Ovary (tissue), 9 donors: Measurements from ENCODE around the gene ENAH. TPM values are rescaled to one million over a fixed set of nuclear protein-coding genes. Genes with fewer than 3 reads are reported as not detected.

Experiments
- DNase-seq, 5 donors: peaks; one replicate each; pipeline ENCODE4 v3.0.0-alpha.2; 2019 to 2020
- H3K27ac ChIP-seq, 2 donors: fragments of 200-600 bp; one replicate each; pipeline versions ENCODE4 v1.5.1 to v1.8.0; 2019 to 2022
- H3K27me3 ChIP-seq: fragments of 200-600 bp; one replicate; pipeline ENCODE4 v1.8.0; 2022
- H3K36me3 ChIP-seq: fragments of 200-600 bp; sonication (generic); one replicate; pipeline ENCODE4 v1.5.1; 2019
- H3K4me1 ChIP-seq: one replicate; pipeline ENCODE4 v1.8.1; 2013; ENCODE audit warnings: mild to moderate bottlenecking, moderate library complexity; ENCODE audit not compliant: insufficient read depth
- H3K4me3 ChIP-seq: fragments of 200-600 bp; sonication (generic); one replicate; pipeline ENCODE4 v1.5.1; 2017
- H3K9me3 ChIP-seq, 2 donors: fragments of 200-600 bp in 1 of 2; sonication (generic) in 1 of 2; one replicate each; pipeline versions ENCODE4 v1.5.1 to v1.8.1; 2013 to 2019; ENCODE audit warnings: mild to moderate bottlenecking in 1 of 2, moderate library complexity in 1 of 2
- EP300 ChIP-seq: sonication (generic); formaldehyde crosslinking; IDR thresholded peaks from one replicate; pipeline ENCODE4 v1.6.1; 2017; ENCODE audit warnings: antibody characterized with exemption
- POLR2A ChIP-seq: fragments of 450-650 bp; IDR thresholded peaks from one replicate; pipeline ENCODE4 v1.6.1; 2017; ENCODE audit warnings: antibody characterized with exemption, mild to moderate bottlenecking, moderate library complexity
- WGBS, 3 donors: extraction: QIAGEN DNeasy Blood & Tissue Kit in 1 of 3; methylation state at CpG; one replicate each; pipeline versions ENCODE4 v1.1.5 to v1.1.7; 2013 to 2017; 5-methylcytosine and 5-hydroxymethylcytosine counted together
- intact Hi-C, 4 donors: fragments of 100-400 bp; cut with DNase I; formaldehyde crosslinking; loops; one replicate each; pipeline versions ENCODE4 v1.11.0 to v1.15.1; 2022 to 2023
- polyA plus RNA-seq, 2 donors: library from polyadenylated mRNA; stranded (reverse); fragments of 200-250 nt in 1 of 2; fragments of 350-450 nt in 1 of 2; fragmentation: Illumina TruSeq in 1 of 2; extraction: RNeasy Lipid Tissue Mini Kit (QIAGEN cat#74804) in 1 of 2; gene quantifications; one replicate each; pipeline ENCODE4 v1.2.3, GENCODE V29; 2013 to 2014
- total RNA-seq, 7 donors: library from RNA; depleted of rRNA in 2 of 7; stranded (reverse); fragments of >200 nt in 2 of 7; fragmentation: NEBNext Ultra II Directional in 3 of 7; extraction: Animal tissue kit (Norgen Biotek cat#: 25700) in 3 of 7; gene quantifications; one replicate each; pipeline versions ENCODE4 v1.1.0 to v1.2.4, GENCODE V29; 2016 to 2023
- TF ChIP-seq, protein P1 (sequence below), 3 donors: fragments of 450-650 bp in 2 of 3; fragments of 200-600 bp in 1 of 3; IDR thresholded peaks; one replicate each; pipeline versions ENCODE4 v1.5.1 to v1.8.0; 2016 to 2022; ENCODE audit warnings: antibody characterized with exemption in 3 of 3, mild to moderate bottlenecking in 1 of 3
- donor health status: DM: no; HTN: no; CAD: no; lungs with moderate emphysema.
- donor health status: DM: no; HTN: no; CAD: no.
- donor health status: Bipolar disorder and iron deficiency.
- donor health status: DM: yes; HTN: yes; CAD: no.
- donor health status: DM: no; HTN: no; CAD: no.
- donor health status: DM: yes; HTN: yes; CAD: no.

Gene ENAH
- total and polyA plus RNA-seq, 9 donors = 33.4 to 137 (median 88.6) TPM

DNA sequence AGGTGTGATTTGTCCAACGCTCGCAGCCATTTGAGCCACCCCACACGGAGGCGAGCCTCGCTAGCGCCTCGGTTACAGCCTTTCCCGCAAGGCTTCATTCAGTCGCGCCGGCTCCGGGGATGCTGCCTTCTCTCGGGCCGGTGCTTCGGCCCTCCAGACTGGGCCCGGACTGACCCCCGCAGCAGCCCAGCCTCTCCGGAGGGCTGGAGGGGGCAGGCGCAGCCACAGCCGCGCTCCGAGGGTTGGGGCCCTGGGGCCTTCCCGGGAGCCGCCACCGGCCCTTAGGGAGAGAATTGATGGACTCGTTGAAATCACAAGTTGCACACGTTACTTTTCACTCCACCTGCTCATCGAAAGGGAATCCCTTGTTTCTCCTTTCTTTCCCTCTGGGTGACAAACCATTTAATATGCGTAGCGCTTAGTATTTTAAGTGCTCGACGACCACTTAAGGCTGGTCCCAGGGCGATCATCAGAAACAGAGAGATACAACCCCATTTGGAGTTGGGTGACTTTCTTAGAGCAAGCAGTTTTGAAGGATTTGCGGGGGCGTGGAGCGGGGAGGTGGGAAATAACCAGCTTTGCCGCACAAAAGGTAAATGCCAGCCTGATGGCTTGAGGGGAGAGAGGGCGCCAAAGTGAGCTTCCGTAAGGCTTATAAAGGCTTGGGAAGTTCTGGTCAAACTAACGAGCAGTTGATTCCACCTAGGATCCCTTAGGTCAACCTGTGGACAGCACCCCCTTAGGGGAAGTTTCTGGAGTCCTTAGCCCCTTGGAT lies 24.6 kb upstream of the ENAH start:
- Histone ChIP-seq H3K4me1 (peaks cover 3% of the 10 kb centered on the region), H3K4me3 (no peak overlapping the region), H3K36me3 (no peaks in the 10 kb centered on the region), H3K9me3 (no peaks in the 10 kb centered on the region), H3K27ac (no peak overlapping the region), H3K27me3 (no peaks in the 10 kb centered on the region)
- DNase-seq = peak in 2 of 5 donors; percentile 36 to 47
- WGBS, 3 donors = 40 to 46% (median 42%) methylated on average over 39 to 40 of the region's 40 CpGs
- intact Hi-C loops = no loop called here
- TF ChIP-seq EP300 = no peak
- TF ChIP-seq, protein P1, sequence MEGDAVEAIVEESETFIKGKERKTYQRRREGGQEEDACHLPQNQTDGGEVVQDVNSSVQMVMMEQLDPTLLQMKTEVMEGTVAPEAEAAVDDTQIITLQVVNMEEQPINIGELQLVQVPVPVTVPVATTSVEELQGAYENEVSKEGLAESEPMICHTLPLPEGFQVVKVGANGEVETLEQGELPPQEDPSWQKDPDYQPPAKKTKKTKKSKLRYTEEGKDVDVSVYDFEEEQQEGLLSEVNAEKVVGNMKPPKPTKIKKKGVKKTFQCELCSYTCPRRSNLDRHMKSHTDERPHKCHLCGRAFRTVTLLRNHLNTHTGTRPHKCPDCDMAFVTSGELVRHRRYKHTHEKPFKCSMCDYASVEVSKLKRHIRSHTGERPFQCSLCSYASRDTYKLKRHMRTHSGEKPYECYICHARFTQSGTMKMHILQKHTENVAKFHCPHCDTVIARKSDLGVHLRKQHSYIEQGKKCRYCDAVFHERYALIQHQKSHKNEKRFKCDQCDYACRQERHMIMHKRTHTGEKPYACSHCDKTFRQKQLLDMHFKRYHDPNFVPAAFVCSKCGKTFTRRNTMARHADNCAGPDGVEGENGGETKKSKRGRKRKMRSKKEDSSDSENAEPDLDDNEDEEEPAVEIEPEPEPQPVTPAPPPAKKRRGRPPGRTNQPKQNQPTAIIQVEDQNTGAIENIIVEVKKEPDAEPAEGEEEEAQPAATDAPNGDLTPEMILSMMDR (IDR thresholded peaks at IDR 0.05) = no peak
- TF ChIP-seq POLR2A = no peak

DNA sequence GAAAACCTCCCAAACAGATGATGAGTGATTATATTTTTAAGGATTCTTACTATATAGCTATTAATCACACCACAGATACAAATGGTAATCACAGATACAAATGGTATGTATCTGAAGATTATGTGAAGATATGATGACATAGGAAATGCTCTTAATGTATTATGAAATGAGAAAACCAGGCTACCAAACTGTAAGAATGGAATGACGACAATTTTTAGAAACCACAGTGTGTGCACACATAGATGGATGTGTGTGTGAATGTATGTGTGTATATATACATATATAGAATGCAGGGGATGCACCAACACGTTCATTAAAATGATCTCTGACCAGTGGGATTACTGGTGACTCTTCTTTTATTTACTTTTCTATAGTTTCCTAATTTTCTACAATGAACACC lies 21.5 kb upstream of the ENAH start:
- no peaks in the 10 kb centered on the region for H3K36me3 ChIP-seq
- no peak overlapping the region for H3K27ac ChIP-seq
- 65 to 86% (median 84%) methylated on average over 2 of the region's 2 CpGs for WGBS, 3 donors
- H3K4me3 ChIP-seq = no peak overlapping the region
- H3K4me1 ChIP-seq = peaks cover 3% of the 10 kb centered on the region
- intact Hi-C loops = no loop called here
- no peak for DNase-seq
- H3K9me3 ChIP-seq = no peaks in the 10 kb centered on the region
- no peaks in the 10 kb centered on the region for H3K27me3 ChIP-seq
- no peak for TF ChIP-seq EP300
- TF ChIP-seq POLR2A = no peak
- TF ChIP-seq, protein P1 (IDR thresholded peaks at IDR 0.05) = no peak

DNA sequence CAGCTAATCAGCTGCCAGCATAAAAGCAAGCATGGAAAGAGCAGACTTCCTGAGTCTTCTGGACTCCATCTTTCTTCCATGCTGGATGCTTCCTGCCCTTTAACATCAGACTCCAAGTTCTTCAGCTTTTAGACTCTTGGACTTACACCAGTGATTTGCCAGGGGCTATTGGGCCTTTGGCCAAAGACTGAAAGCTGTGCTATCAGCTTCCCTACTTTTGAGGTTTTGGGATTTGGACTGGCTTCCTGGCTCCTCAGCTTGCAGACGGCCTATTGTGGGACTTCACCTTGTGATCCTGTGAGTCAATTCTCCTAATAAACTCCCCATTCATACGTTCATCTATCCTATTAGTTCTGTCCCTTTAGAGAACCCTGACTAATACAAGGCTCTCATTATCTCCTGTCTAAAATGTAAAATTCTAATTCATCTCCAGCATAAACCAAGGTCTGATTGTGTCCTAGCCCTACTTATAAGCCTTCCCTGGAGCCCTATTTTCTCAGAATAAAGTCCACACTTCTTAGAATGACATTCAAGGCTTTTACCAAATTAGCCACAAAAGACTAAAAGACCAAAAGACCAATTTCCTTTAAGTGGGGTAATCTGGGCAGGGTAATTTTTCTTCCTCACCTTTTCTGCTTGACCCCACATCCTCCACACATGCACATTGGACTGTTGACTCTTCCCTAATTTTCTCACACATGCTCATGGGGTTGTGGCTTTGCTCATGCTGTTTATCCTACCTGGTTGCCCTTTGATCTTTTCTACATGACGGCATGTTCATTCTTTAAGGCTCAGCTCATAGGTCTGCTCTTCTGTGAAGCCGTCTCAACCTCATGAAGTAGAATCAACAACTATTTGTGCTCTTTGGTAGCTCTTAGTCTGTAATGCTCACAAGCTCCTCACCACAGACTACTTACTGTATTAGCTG lies 18.1 kb upstream of the ENAH start:
- WGBS, 3 donors = 68 to 80% (median 73%) methylated on average over 4 of the region's 4 CpGs
- TF ChIP-seq POLR2A (no peak), EP300 (no peak)
- TF ChIP-seq, protein P1 (IDR thresholded peaks at IDR 0.05) = no peak

DNA sequence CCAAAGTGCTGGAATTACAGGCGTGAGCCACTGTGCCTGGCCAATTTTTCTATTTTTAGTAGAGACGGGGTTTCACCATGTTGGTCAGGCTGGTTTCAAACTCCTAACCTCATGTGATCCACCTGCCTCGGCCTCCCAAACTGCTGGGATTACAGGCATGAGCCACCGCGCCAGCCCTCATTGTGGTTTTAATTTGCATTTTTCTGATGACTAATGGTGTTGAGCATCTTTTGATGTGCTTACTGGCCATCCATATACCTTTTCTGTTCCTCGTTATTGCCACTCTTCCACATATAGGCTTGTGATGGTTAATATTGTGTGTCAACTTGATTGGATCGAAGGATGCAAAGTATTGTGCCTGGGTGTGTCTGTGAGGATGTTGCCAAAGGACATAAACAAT lies 17.4 kb upstream of the ENAH start:
- Histone ChIP-seq H3K9me3 (no peaks in the 10 kb centered on the region), H3K4me3 (no peak overlapping the region), H3K4me1 (no peaks in the 10 kb centered on the region), H3K36me3 (no peaks in the 10 kb centered on the region), H3K27me3 (no peaks in the 10 kb centered on the region), H3K27ac (no peak overlapping the region)
- WGBS, 3 donors = 93 to 94% (median 93%) methylated on average over 7 of the region's 7 CpGs
- TF ChIP-seq POLR2A (no peak), EP300 (no peak)
- TF ChIP-seq, protein P1 (IDR thresholded peaks at IDR 0.05) = no peak
- no peak for DNase-seq
- intact Hi-C loops = no loop called here

More for the DNA sequence above, 18.1 kb upstream of the ENAH start:
- Histone ChIP-seq H3K27ac (no peak overlapping the region), H3K4me1 (no peaks in the 10 kb centered on the region), H3K36me3 (no peaks in the 10 kb centered on the region), H3K9me3 (no peaks in the 10 kb centered on the region), H3K4me3 (no peak overlapping the region), H3K27me3 (no peaks in the 10 kb centered on the region)
- DNase-seq = no peak
- intact Hi-C loops = no loop called here
